Measurements from ENCODE around the gene TRIO.

Gene TRIO

GRCh38 chr5:14123974-14124482 lies 19.1 kb upstream of the TRIO start:
- no peak for DNase-seq

- DNase-seq = no peak
Observed at GRCh38 chr5:14125262-14125661, 17.9 kb upstream of the TRIO start.

- DNase-seq = no peak
Observed at GRCh38 chr5:14127587-14127986, 15.6 kb upstream of the TRIO start.

- no peak for DNase-seq
Observed at GRCh38 chr5:14128079-14128478, 15.1 kb upstream of the TRIO start.

GRCh38 chr5:14129123-14129522 lies 14.0 kb upstream of the TRIO start:
- DNase-seq = no peak

- DNase-seq = no peak
Observed at GRCh38 chr5:14131855-14132503, 11.2 kb upstream of the TRIO start.

GRCh38 chr5:14133394-14133793 lies 9.7 kb upstream of the TRIO start:
- DNase-seq = no peak

GRCh38 chr5:14134083-14134482 lies 9.1 kb upstream of the TRIO start:
- no peak for DNase-seq

- no peak for DNase-seq
Observed at GRCh38 chr5:14134771-14135170, 8.4 kb upstream of the TRIO start.

- no peak for DNase-seq
Observed at GRCh38 chr5:14135621-14136020, 7.5 kb upstream of the TRIO start.

- no peak for DNase-seq
Observed at GRCh38 chr5:14136228-14136627, 6.9 kb upstream of the TRIO start.

- DNase-seq = no peak
Observed at GRCh38 chr5:14138608-14139540, 4.3 kb upstream of the TRIO start.

- DNase-seq = no peak
Observed at GRCh38 chr5:14141764-14142163, 1.4 kb upstream of the TRIO start.

- DNase-seq = no peak
Observed at GRCh38 chr5:14142202-14142826, 828 bp upstream of the TRIO start.

GRCh38 chr5:14143546-14143840 lies 351 bp downstream of the TRIO start:
- no peak for DNase-seq

GRCh38 chr5:14143841-14144585 lies 871 bp downstream of the TRIO start:
- peak; percentile 28 for DNase-seq

- DNase-seq = peak; percentile 39
Observed at GRCh38 chr5:14144586-14145434, 1.7 kb downstream of the TRIO start.

- no peak for DNase-seq
Observed at GRCh38 chr5:14145435-14146334, 2.5 kb downstream of the TRIO start.

GRCh38 chr5:14146725-14147124 lies 3.6 kb downstream of the TRIO start:
- no peak for DNase-seq

GRCh38 chr5:14147210-14147609 lies 4.1 kb downstream of the TRIO start:
- no peak for DNase-seq

- DNase-seq = no peak
Observed at GRCh38 chr5:14148483-14148882, 5.3 kb downstream of the TRIO start.
